Measurements from ENCODE around the gene SLC9A5. TPM values are rescaled to one million over a fixed set of nuclear protein-coding genes. Genes with fewer than 3 reads are reported as not detected.

The SLC9A5 gene
- polyA plus RNA-seq, 3 donors, result 1.0 TPM; not detected in 2

GRCh38 chr16:67256701-67257230 is 8.0 kb downstream of the SLC9A5 start:
- Histone ChIP-seq H3K79me2 (ENCODE audit: insufficient read depth, low read length) (no peaks in the 10 kb centered on the region), H4K20me1 (ENCODE audit: insufficient read depth, low read length) (no peaks in the 10 kb centered on the region), H2AFZ (ENCODE audit: insufficient read depth, low read depth, low read length, poor library complexity, severe bottlenecking) (no peak overlapping the region), H3K27ac (ENCODE audit: low read depth in 1 of 2, low read length in 2 of 2) (no peak overlapping the region), H3K9ac (ENCODE audit: insufficient read depth, low read length, poor library complexity, severe bottlenecking) (no peak overlapping the region), H3K4me2 (replicated peaks; ENCODE audit: extremely low read depth, low read length, poor library complexity, severe bottlenecking) (no peak overlapping the region), H3K27me3 (ENCODE audit: control insufficient read depth in 2 of 2, insufficient read depth in 2 of 2, low read length in 2 of 2) (no peaks in the 10 kb centered on the region), H3K4me1 (ENCODE audit: control insufficient read depth in 1 of 2, insufficient read depth in 2 of 2, low read length in 2 of 2) (no peaks in the 10 kb centered on the region), H3K9me3 (replicated peaks in 1 of 2; ENCODE audit: control insufficient read depth in 1 of 2, insufficient read depth in 1 of 2, low read length in 2 of 2) (no peaks in the 10 kb centered on the region), H3K4me3 (replicated peaks in 1 of 3; ENCODE audit: low read depth in 2 of 3, low read length in 3 of 3) (no peak overlapping the region), H3K36me3 (replicated peaks in 1 of 2; ENCODE audit: control insufficient read depth in 1 of 2, insufficient read depth in 2 of 2, low read length in 2 of 2) (no peaks in the 10 kb centered on the region)
- Mint-ChIP-seq H3K4me3 (no peak overlapping the region), H3K9me3 (peaks cover 0 to 3% (median 0%) of the 10 kb centered on the region in 7 donors), H3K36me3 (no peaks in the 10 kb centered on the region), H3K27ac (no peak overlapping the region), H3K4me1 (peaks cover 2% of the 10 kb centered on the region), H3K27me3 (ENCODE audit: low read depth in 3 of 3) (peaks cover 5 to 13% (median 10%) of the 10 kb centered on the region in 3 donors)
- intact Hi-C loops (cut with micrococcal nuclease), result no loop called here
- TF ChIP-seq CTCF (IDR thresholded peaks at IDR 0.05), result no peak
- no peak for DNase-seq
- 94% methylated on average over 10 of the region's 11 CpGs for WGBS (ENCODE audit: insufficient coverage)

- no peak overlapping the region for H2AFZ ChIP-seq (ENCODE audit: insufficient read depth, low read depth, low read length, poor library complexity, severe bottlenecking)
- Mint-ChIP-seq H3K4me3 (no peak overlapping the region), H3K27ac (peak overlapping the region in 1 of 7 donors; percentile 4), H3K4me1 (peaks cover 2% of the 10 kb centered on the region), H3K27me3 (ENCODE audit: low read depth in 3 of 3) (peaks cover 5 to 10% (median 7%) of the 10 kb centered on the region in 3 donors), H3K36me3 (no peaks in the 10 kb centered on the region), H3K9me3 (peaks cover 0 to 3% (median 0%) of the 10 kb centered on the region in 7 donors)
- no peak overlapping the region for H3K9ac ChIP-seq (ENCODE audit: insufficient read depth, low read length, poor library complexity, severe bottlenecking)
- no peak for TF ChIP-seq CTCF (IDR thresholded peaks at IDR 0.05)
- no peaks in the 10 kb centered on the region for H3K4me1 ChIP-seq (ENCODE audit: control insufficient read depth in 1 of 2, insufficient read depth in 2 of 2, low read length in 2 of 2)
- H3K36me3 ChIP-seq (replicated peaks in 1 of 2; ENCODE audit: control insufficient read depth in 1 of 2, insufficient read depth in 2 of 2, low read length in 2 of 2), result no peaks in the 10 kb centered on the region
- no peaks in the 10 kb centered on the region for H4K20me1 ChIP-seq (ENCODE audit: insufficient read depth, low read length)
- no peaks in the 10 kb centered on the region for H3K9me3 ChIP-seq (replicated peaks in 1 of 2; ENCODE audit: control insufficient read depth in 1 of 2, insufficient read depth in 1 of 2, low read length in 2 of 2)
- H3K79me2 ChIP-seq (ENCODE audit: insufficient read depth, low read length), result no peaks in the 10 kb centered on the region
- no peaks in the 10 kb centered on the region for H3K27me3 ChIP-seq (ENCODE audit: control insufficient read depth in 2 of 2, insufficient read depth in 2 of 2, low read length in 2 of 2)
- 100% methylated on average over 1 of the region's 4 CpGs for whole genome bisulfite sequencing (ENCODE audit: insufficient coverage)
- intact Hi-C loops (cut with micrococcal nuclease), result no loop called here
- H3K4me2 ChIP-seq (replicated peaks; ENCODE audit: extremely low read depth, low read length, poor library complexity, severe bottlenecking), result no peak overlapping the region
- no peak overlapping the region for H3K4me3 ChIP-seq (replicated peaks in 1 of 3; ENCODE audit: low read depth in 2 of 3, low read length in 3 of 3)
- H3K27ac ChIP-seq (ENCODE audit: low read depth in 1 of 2, low read length in 2 of 2), result no peak overlapping the region
- no peak for DNase-seq
These were observed 8.8 kb downstream of the SLC9A5 start for GRCh38 chr16:67257486-67258160.
